ENCODE data around the gene HES7. TPM values are rescaled to one million over a fixed set of nuclear protein-coding genes. Genes with fewer than 3 reads are reported as not detected.

Gene HES7
- total and polyA plus RNA-seq, 9 of the 15 experiments (the other 6 are each of a cell fraction or from before 2014, with no cell fraction given) = 0.03 to 1.7 (median 0.14) TPM; not detected in 1

DNA sequence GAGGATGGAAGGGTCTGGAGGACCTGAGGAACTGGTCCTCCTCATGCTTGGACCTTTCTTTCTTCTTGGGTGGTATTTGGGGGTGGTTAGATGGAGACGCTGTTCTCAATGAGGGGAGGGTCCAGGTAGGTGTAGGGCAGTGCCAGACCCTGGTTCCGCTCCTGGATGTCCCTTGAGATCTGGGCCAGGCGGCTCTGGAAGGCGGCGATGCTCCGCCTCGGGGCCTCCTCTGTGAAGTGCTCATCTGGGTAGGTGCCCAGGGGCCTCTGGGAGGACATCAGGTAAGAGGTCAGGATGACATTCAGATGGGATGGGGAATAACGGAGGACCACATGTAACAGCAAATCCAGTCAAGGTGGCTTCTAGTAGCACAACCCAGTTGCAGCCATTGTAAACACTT, 27.4 kb downstream of the HES7 start:
- H3K4me1 ChIP-seq (replicated peaks in 1 of 2; ENCODE audit: control insufficient read depth in 2 of 2, insufficient read depth in 2 of 2, low read length in 2 of 2) = no peaks in the 10 kb centered on the region; a peak in 1 of 5 replicates
- ChIA-PET POLR2A (no interaction called here), CTCF (ENCODE audit: low intra/inter-chr PET ratio) (no interaction called here)
- ATAC-seq = no peak
- in situ Hi-C loops (cut with MboI) (no loop called here), intact Hi-C loops (cut with micrococcal nuclease) (no loop called here)
- no peak overlapping the region for H2AFZ ChIP-seq (ENCODE audit: low read depth, low read length)
- DNase-seq (ENCODE audit: extremely low read depth in 1 of 4, low spot score in 3 of 4) = no peak
- H4K20me1 ChIP-seq (replicated peaks; ENCODE audit: control insufficient read depth, insufficient read depth, low read length) = no peaks in the 10 kb centered on the region
- no peaks in the 10 kb centered on the region for H3K9me1 ChIP-seq (ENCODE audit: control insufficient read depth, insufficient read depth, low read length)
- no peaks in the 10 kb centered on the region for H3K36me3 ChIP-seq (ENCODE audit: control insufficient read depth, insufficient read depth, low read length)
- TF ChIP-seq, protein P1, sequence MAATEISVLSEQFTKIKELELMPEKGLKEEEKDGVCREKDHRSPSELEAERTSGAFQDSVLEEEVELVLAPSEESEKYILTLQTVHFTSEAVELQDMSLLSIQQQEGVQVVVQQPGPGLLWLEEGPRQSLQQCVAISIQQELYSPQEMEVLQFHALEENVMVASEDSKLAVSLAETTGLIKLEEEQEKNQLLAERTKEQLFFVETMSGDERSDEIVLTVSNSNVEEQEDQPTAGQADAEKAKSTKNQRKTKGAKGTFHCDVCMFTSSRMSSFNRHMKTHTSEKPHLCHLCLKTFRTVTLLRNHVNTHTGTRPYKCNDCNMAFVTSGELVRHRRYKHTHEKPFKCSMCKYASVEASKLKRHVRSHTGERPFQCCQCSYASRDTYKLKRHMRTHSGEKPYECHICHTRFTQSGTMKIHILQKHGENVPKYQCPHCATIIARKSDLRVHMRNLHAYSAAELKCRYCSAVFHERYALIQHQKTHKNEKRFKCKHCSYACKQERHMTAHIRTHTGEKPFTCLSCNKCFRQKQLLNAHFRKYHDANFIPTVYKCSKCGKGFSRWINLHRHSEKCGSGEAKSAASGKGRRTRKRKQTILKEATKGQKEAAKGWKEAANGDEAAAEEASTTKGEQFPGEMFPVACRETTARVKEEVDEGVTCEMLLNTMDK (IDR thresholded peaks at IDR 0.05; ENCODE audit: borderline replicate concordance, insufficient read depth, low read depth, low read length, poor library complexity, severe bottlenecking) = no peak
- TF ChIP-seq ZNF707 (CRISPR knock-in tag; conservative IDR thresholded peaks at IDR 0.05) (no peak), SMAD2 (IDR thresholded peaks at IDR 0.05; ENCODE audit: low read depth, low read length) (no peak), PTBP1 (IDR thresholded peaks at IDR 0.05; ENCODE audit: low read depth, low read length) (no peak), GTF2E2 (tag; IDR thresholded peaks at IDR 0.05) (no peak), ZNF140 (CRISPR knock-in tag; IDR thresholded peaks at IDR 0.05) (no peak), NFE2 (IDR thresholded peaks at IDR 0.05; ENCODE audit: low read depth) (no peak), EWSR1 (IDR thresholded peaks at IDR 0.05; ENCODE audit: borderline replicate concordance, low read depth, partially characterized antibody) (no peak), MCM5 (IDR thresholded peaks at IDR 0.05; ENCODE audit: low read depth) (no peak), TFAM (CRISPR knock-in tag; conservative IDR thresholded peaks at IDR 0.05) (no peak)
- no peak overlapping the region for H3K27ac ChIP-seq (ENCODE audit: extremely low read depth, low read depth, low read length)
- no peaks in the 10 kb centered on the region for H3K79me2 ChIP-seq (ENCODE audit: control insufficient read depth, insufficient read depth, low read length)
- FAIRE-seq = no peak
- no peak overlapping the region for H3K4me2 ChIP-seq (ENCODE audit: insufficient read depth, low read length)
- no peak overlapping the region for H3K4me3 ChIP-seq
- peaks cover 0 to 13% of the 10 kb centered on the region in 2 experiments; a peak in 2 of 5 replicates for H3K27me3 ChIP-seq (ENCODE audit: control insufficient read depth in 2 of 2, insufficient read depth in 2 of 2, low read length in 2 of 2)
- no TSS peak for BruUV-seq (replicated peaks)
- no peak overlapping the region for H3K9ac ChIP-seq (ENCODE audit: insufficient read depth in 1 of 2, low read depth in 2 of 2, low read length in 2 of 2)
- no peaks in the 10 kb centered on the region for H3K9me3 ChIP-seq (replicated peaks; ENCODE audit: control insufficient read depth, insufficient read depth, low read depth, low read length)
- 33% methylated on average over 4 of the region's 8 CpGs for WGBS (ENCODE audit: insufficient coverage, low coverage, missing lambda C conversion rate)

Measured in K562 (cell line).